Measurements from ENCODE around the gene ZNF547.

DNA sequence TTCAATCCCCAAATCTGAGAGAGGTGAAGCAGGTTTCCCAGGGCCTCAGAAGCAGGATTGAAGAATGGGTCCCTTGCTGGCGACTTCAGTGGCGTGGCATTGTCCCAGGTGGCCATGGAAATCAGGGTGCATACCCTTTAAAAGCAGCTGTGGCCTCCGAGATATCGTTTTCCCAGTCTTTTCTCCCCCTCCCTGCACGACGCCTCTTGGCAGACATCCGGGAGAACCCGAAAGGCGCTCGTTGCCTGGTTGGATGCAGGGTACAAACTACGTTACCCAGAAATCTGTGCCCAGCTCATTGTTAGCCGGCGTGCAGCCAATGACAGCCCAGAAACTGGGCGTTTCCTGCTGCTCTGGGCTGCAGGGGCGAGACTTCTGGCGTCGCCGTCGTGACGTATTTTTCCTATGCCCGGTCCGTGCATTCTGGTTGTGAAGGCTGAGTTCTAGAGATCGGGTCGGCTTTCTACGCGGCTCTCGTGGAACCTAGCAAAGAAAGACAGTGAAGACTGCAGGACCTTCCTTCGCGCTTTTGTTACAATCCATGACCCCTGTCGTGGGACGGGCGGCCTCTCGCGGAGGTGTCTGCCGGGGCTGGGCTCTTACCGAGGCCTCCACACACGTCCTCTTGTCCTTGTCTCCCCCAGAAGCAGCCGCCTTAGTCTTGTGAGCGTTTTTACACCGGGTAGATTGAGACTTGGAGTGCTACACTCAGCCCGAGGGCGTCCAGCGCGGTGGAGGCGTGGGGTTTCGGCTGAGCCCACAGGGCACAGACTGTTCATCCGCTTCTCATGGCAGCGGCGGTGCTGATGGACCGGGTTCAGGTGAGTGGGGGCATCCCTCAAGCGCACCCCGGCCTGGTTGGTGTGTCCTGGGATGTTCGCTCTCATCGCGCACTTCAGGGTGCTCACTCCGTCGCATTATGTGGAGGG lies 12.2 kb upstream of the ZNF547 start, which contains the start of gene ZNF304:
- TF ChIP-seq, protein P1, sequence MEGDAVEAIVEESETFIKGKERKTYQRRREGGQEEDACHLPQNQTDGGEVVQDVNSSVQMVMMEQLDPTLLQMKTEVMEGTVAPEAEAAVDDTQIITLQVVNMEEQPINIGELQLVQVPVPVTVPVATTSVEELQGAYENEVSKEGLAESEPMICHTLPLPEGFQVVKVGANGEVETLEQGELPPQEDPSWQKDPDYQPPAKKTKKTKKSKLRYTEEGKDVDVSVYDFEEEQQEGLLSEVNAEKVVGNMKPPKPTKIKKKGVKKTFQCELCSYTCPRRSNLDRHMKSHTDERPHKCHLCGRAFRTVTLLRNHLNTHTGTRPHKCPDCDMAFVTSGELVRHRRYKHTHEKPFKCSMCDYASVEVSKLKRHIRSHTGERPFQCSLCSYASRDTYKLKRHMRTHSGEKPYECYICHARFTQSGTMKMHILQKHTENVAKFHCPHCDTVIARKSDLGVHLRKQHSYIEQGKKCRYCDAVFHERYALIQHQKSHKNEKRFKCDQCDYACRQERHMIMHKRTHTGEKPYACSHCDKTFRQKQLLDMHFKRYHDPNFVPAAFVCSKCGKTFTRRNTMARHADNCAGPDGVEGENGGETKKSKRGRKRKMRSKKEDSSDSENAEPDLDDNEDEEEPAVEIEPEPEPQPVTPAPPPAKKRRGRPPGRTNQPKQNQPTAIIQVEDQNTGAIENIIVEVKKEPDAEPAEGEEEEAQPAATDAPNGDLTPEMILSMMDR (IDR thresholded peaks at IDR 0.05; ENCODE audit: low read depth, low read length, poor library complexity, severe bottlenecking): no peak
- TF ChIP-seq EZH2phosphoT487 (IDR thresholded peaks at IDR 0.05; ENCODE audit: borderline replicate concordance, low read length): no peak

Data from DOHH2 (cell line).